ENCODE results near the gene HCFC1.

Gene HCFC1

DNA sequence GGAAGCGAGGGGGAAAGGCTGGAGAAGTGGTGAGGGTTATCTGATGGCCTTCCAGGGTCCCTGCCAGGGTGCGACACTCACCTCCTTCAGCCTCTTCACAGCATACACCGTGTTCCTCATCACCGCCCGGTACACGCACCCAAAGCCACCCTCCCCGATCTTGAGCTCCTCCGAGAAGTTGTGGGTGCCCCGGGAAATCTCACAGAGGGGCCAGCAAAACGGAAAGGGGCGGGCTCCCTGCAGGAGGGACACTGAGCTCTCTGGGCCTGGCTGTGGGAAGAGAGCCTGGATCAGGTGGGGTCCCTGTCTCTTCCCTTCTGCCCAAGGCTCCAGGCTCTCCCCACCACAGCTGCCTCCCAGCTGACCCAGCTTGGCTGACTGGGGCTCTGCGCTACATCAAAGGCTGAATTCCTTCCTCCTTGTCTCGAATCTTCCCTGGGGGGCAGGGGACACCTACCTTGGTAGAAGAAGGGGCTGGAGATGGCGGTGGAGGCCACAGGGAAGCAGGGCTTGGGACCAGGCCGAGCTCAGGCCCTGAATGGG lies 47.0 kb upstream of the HCFC1 start:
- no peak for DNase-seq (ENCODE audit: extremely low spot score)
- TF ChIP-seq, protein P1, sequence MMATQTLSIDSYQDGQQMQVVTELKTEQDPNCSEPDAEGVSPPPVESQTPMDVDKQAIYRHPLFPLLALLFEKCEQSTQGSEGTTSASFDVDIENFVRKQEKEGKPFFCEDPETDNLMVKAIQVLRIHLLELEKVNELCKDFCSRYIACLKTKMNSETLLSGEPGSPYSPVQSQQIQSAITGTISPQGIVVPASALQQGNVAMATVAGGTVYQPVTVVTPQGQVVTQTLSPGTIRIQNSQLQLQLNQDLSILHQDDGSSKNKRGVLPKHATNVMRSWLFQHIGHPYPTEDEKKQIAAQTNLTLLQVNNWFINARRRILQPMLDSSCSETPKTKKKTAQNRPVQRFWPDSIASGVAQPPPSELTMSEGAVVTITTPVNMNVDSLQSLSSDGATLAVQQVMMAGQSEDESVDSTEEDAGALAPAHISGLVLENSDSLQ (IDR thresholded peaks at IDR 0.05) = no peak
- no peak for TF ChIP-seq SP1 (IDR thresholded peaks at IDR 0.05)
- no peak for TF ChIP-seq SUZ12 (IDR thresholded peaks at IDR 0.05)
- POLR2A ChIA-PET = interaction anchor here (0.6 to 2.2 kb wide), 7 partner anchors 16 to 78 kb away, joined by 3 to 9 read pairs (median 4); partner anchors contain the start of genes HCFC1 and TMEM187
- CTCF ChIA-PET = no interaction called here

DNA sequence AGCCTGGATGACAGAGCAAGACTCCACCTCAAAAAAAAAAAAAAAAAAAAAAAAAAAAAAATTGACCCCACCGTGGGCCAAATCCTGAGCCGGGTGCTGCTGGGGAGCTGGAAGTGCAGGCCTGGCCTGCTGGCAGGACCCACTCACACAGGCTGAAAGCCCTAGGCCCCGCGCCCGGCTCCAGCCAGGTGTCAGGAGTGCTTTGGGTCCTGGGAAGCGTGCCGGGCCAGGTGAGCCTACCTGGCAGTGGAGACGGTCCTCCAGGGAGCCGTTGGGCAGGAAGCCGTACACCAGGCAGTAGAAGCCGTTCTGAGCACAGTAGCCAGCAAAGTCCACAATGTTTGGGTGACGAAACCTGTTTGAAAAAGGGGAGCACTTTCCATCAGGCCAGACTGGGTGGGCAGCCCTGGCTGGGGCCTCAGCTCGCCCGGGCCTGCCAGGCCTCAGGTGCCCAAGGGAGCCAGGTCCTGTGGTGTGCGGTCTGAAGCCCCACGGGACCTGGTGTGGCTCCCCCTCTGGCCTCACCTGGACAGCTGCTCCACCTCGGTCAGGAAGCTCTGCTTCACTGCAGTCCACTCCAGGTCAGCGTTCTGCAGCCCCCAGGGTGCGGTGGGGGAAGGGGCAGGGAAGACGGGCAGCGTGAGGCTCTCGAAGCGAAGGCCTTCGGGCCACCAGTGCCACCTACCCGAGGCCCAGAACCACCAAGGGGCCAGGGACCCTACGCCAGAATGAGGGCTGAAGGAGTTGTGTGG lies 46.3 kb upstream of the HCFC1 start:
- POLR2A ChIA-PET = interaction anchor here (0.8 to 2.2 kb wide), 5 partner anchors 22 to 79 kb away, joined by 3 to 9 read pairs (median 4); partner anchors contain the start of genes HCFC1 and TMEM187
- CTCF ChIA-PET = no interaction called here
- DNase-seq (ENCODE audit: extremely low spot score) = no peak
- no peak for TF ChIP-seq FOXA1 (IDR thresholded peaks at IDR 0.05)
- TF ChIP-seq ZNF384 (IDR thresholded peaks at IDR 0.05) = no peak
- no peak for TF ChIP-seq ELF4 (IDR thresholded peaks at IDR 0.05)
- TF ChIP-seq LEF1 (IDR thresholded peaks at IDR 0.05; ENCODE audit: borderline replicate concordance) = no peak
- TF ChIP-seq NFRKB (IDR thresholded peaks at IDR 0.05) = no peak
- TF ChIP-seq TARDBP (IDR thresholded peaks at IDR 0.05) = no peak
- TF ChIP-seq ARNT (IDR thresholded peaks at IDR 0.05) = no peak

DNA sequence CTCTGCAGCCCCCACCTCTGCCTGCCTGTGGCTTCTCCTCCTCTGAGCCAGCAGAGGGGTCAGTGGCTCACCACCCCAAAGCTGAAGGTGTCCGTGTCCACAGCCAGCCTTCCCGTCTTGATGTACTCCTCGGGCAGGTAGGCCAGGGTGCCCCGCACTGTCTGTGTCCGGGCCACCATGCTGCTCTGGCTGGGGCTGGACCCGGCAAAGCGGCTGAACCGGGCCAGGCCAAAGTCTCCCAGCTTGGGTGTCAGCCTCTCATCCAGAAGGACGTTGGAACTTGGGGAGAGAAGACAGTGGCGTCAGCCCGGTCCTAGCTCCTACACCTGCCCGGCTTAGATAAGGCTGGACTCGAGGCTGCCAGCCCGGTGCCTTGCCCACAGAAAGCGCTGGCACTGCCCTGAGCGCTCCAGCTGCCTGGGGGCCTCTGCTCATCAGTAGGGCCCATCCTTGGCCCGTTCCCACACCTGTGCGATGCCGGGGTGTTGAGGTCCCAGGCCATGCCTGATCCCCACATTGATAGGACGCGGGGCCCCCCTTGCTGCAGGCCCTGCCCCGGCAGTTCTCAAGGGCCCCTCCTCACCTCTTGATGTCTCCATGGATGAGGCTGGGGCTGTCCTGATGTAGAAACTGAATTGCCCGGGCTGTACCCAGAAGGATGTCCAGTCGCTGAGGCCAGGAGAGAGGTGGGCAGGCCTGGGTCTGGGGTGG lies 44.9 kb upstream of the HCFC1 start:
- TF ChIP-seq L3MBTL2 (conservative IDR thresholded peaks at IDR 0.05) (no peak), ZNF384 (IDR thresholded peaks at IDR 0.05) (no peak), HDGF (IDR thresholded peaks at IDR 0.05; ENCODE audit: borderline replicate concordance) (no peak), TARDBP (IDR thresholded peaks at IDR 0.05) (no peak), LEF1 (IDR thresholded peaks at IDR 0.05; ENCODE audit: borderline replicate concordance) (no peak), ARNT (IDR thresholded peaks at IDR 0.05) (no peak), SUZ12 (IDR thresholded peaks at IDR 0.05) (no peak), FOXM1 (IDR thresholded peaks at IDR 0.05; ENCODE audit: borderline replicate concordance) (no peak), BHLHE40 (IDR thresholded peaks at IDR 0.05; ENCODE audit: borderline replicate concordance) (no peak), CTBP1 (IDR thresholded peaks at IDR 0.05; ENCODE audit: borderline replicate concordance) (no peak), FOXA1 (IDR thresholded peaks at IDR 0.05) (no peak), NFRKB (IDR thresholded peaks at IDR 0.05) (no peak), FOXK2 (IDR thresholded peaks at IDR 0.05) (no peak), ELF4 (IDR thresholded peaks at IDR 0.05) (no peak), SP1 (IDR thresholded peaks at IDR 0.05) (no peak)
- TF ChIP-seq, protein P1 (IDR thresholded peaks at IDR 0.05) = no peak
- DNase-seq (ENCODE audit: extremely low spot score) = no peak
- ChIA-PET CTCF (no interaction called here), POLR2A (interaction anchor here (1.6 kb wide), 1 partner anchor 11 kb away, joined by 3 read pairs; no protein-coding TSS in a partner anchor)

DNA sequence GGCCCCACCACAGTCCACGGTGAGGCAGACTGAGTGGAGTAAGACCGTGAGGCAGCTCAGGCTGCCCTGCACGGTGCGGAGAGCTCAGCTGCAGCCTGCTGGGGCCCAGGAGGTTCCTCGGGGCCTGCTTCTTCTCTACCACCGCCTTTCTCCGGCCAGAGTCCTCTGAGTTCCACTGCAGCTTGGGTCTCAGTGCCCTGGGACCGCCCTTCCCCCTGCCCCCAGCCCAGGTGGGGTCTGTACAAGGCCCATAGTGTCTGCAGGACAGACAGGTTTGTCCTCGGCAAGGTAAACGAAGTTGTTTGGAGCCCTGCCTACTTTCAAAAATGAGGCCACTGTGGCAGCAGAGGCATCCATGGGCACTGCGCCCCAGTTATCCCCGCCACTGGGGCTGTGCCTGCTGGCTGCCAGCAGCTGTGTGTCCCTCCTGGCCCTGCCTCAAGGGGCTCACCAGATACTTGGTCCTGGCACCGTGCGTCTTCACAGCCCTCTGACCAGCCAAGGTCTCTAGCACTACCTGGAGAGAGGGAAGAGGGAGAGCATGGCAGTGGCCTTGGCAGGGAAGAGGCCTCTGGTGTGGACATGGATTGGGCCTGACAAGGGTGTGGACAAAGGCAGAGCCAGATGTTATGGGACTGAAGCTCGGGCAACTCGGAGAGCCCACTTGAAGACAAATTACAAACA lies 44.1 kb upstream of the HCFC1 start:
- POLR2A ChIA-PET = interaction anchor here (1.6 kb wide), 1 partner anchor 10 kb away, joined by 3 read pairs; no protein-coding TSS in a partner anchor

DNA sequence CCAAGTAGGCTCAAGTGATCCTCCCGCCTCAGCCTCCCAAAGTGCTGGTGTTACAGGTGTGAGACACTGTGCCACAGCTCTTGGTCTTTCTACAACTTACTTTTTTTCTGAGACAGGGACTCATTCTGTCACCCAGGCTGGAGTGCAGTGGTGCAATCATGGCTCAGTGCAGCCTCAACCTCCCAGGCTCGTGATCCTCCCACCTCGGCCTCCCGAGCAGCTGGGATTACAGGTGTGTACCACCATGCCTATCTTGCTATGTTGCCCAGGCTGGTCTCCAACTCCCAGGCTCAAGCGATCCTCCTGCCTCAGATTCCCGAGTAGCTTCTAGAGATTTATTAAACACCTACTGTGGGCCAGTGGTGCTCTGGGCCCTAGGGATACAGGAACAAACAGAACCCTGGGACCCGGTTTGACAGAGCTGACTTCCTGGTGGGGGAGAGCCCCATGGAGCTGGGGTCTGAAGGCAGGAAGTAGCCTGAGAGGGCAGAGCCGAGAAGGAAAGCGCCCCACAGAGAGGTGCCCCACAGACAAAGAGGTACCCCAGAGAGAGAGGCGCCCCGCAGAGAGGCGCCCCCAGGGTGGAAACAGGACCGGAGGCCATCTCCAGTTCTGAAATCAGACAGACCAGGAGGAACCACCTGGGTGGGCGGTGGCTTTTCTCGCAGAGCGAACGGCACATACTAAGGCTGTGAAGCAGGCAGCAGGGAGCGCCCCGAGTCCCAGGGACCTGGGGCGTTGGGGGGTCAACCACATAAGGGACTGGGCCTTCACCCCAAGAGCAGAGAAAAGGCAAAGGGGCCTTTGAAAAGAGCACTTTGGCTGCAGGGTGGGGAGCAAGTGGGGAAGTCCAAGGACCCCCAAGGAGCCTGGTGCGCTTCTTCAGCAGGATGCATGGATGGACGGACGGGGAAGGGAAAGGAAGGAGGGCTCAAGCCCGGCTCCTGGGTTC lies 43.1 kb upstream of the HCFC1 start:
- ChIA-PET POLR2A (interaction anchor here (1.6 kb wide), 1 partner anchor 9 kb away, joined by 3 read pairs; no protein-coding TSS in a partner anchor), CTCF (interaction anchor here (1.4 to 3.0 kb wide), 6 partner anchors 10 to 35 kb away, joined by 6 to 13 read pairs (median 8); no protein-coding TSS in a partner anchor)
- no peak for TF ChIP-seq ZNF384 (IDR thresholded peaks at IDR 0.05)
- TF ChIP-seq FOXA1 (IDR thresholded peaks at IDR 0.05) = no peak
- no peak for TF ChIP-seq L3MBTL2 (conservative IDR thresholded peaks at IDR 0.05)
- no peak for TF ChIP-seq NFRKB (IDR thresholded peaks at IDR 0.05)
- TF ChIP-seq BHLHE40 (IDR thresholded peaks at IDR 0.05; ENCODE audit: borderline replicate concordance) = no peak
- TF ChIP-seq ELF4 (IDR thresholded peaks at IDR 0.05) = no peak
- no peak for DNase-seq (ENCODE audit: extremely low spot score)

More for the DNA sequence above, 44.1 kb upstream of the HCFC1 start:
- CTCF ChIA-PET = no interaction called here
- no peak for TF ChIP-seq TARDBP (IDR thresholded peaks at IDR 0.05)
- TF ChIP-seq ARNT (IDR thresholded peaks at IDR 0.05) = no peak
- TF ChIP-seq, protein P1 (IDR thresholded peaks at IDR 0.05) = no peak
- no peak for TF ChIP-seq L3MBTL2 (conservative IDR thresholded peaks at IDR 0.05)
- TF ChIP-seq CTBP1 (IDR thresholded peaks at IDR 0.05; ENCODE audit: borderline replicate concordance) = no peak
- TF ChIP-seq ZNF384 (IDR thresholded peaks at IDR 0.05) = no peak
- no peak for TF ChIP-seq SP1 (IDR thresholded peaks at IDR 0.05)
- no peak for DNase-seq (ENCODE audit: extremely low spot score)
